ENCODE results near the gene MN1.

- no peak for TF ChIP-seq POLR2AphosphoS5 (IDR thresholded peaks at IDR 0.05)
- no peak for TF ChIP-seq CTCF (IDR thresholded peaks at IDR 0.05)
- no peak for TF ChIP-seq POLR2A (IDR thresholded peaks at IDR 0.05)
- no peak for TF ChIP-seq EP300 (IDR thresholded peaks at IDR 0.05)
These were observed 33.9 kb upstream of the MN1 start for GRCh38 chr22:27835446-27835845.

Measured in sigmoid colon (tissue), 4 donors.